HepG2 (cell line): ENCODE data around the gene ZNF106. TPM values are rescaled to one million over a fixed set of nuclear protein-coding genes. Genes with fewer than 3 reads are reported as not detected.

Experiments used
- ATM ChIP-seq: fragments of 450-650 bp; IDR thresholded peaks from 2 replicates; pipeline ENCODE4 v1.7.1; 2017; ENCODE audit warnings: mild to moderate bottlenecking, borderline replicate concordance
- ERF ChIP-seq: IDR thresholded peaks from 2 replicates; pipeline ENCODE4 v1.6.1; 2018; ENCODE audit warnings: missing biosample characterization, missing genetic modification reagents
- ESRRA ChIP-seq: sonication (generic); formaldehyde crosslinking; IDR thresholded peaks from 2 replicates; pipeline ENCODE4 v1.5.1; 2020; ENCODE audit warnings: mild to moderate bottlenecking, low read depth, missing genetic modification reagents
- GFI1 ChIP-seq: sonication (generic); formaldehyde crosslinking; IDR thresholded peaks from 2 replicates; pipeline ENCODE4 v1.5.0; 2020; ENCODE audit warnings: missing genetic modification reagents, mild to moderate bottlenecking, borderline replicate concordance
- HMG20A ChIP-seq: IDR thresholded peaks from 2 replicates; pipeline ENCODE4 v1.6.1; 2016; ENCODE audit warnings: borderline replicate concordance
- HMGXB4 ChIP-seq, 2 experiments: sonication (generic) in 1 of 2; formaldehyde crosslinking in 1 of 2; IDR thresholded peaks; 2 replicates each; pipeline versions ENCODE4 v1.4.0 to v1.6.1; 2018 to 2020; ENCODE audit warnings: missing genetic modification reagents in 2 of 2, borderline replicate concordance in 1 of 2, low read depth in 1 of 2, mild to moderate bottlenecking in 1 of 2, missing biosample characterization in 1 of 2
- KLF13 ChIP-seq: sonication (generic); formaldehyde crosslinking; IDR thresholded peaks from 2 replicates; pipeline ENCODE4 v1.4.0; 2020; ENCODE audit warnings: mild to moderate bottlenecking, missing genetic modification reagents
- KLF6 ChIP-seq: IDR thresholded peaks from 2 replicates; pipeline ENCODE4 v1.8.0; 2016; ENCODE audit warnings: missing biosample characterization, missing genetic modification reagents
- MTF1 ChIP-seq: sonication (generic); formaldehyde crosslinking; IDR thresholded peaks from 2 replicates; pipeline ENCODE4 v1.5.0; 2020; ENCODE audit warnings: missing genetic modification reagents
- MYC ChIP-seq: sonication (generic); formaldehyde crosslinking; IDR thresholded peaks from 2 replicates; pipeline ENCODE4 v1.9.0; 2021; ENCODE audit warnings: missing genetic modification reagents, borderline replicate concordance
- PHB2 ChIP-seq: fragments of 450-650 bp; IDR thresholded peaks from 2 replicates; pipeline ENCODE4 v1.6.1; 2018; ENCODE audit not compliant: partially characterized antibody
- PHF8 ChIP-seq: sonication (generic); formaldehyde crosslinking; IDR thresholded peaks from 2 replicates; pipeline ENCODE4 v1.5.0; 2020; ENCODE audit warnings: missing genetic modification reagents
- TAF1 ChIP-seq: sonication (generic); formaldehyde crosslinking; IDR thresholded peaks from 2 replicates; pipeline ENCODE4 v1.4.0; 2020; ENCODE audit warnings: missing genetic modification reagents
- TCF12 ChIP-seq, 2 experiments: fragments of 450-650 bp in 1 of 2; sonication (generic) in 1 of 2; formaldehyde crosslinking in 1 of 2; IDR thresholded peaks; 2 replicates each; pipeline versions ENCODE4 v1.6.1 to v1.8.0; 2017 to 2022; ENCODE audit warnings: antibody characterized with exemption in 1 of 2, mild to moderate bottlenecking in 1 of 2, missing genetic modification reagents in 1 of 2, moderate library complexity in 1 of 2
- TRAFD1 ChIP-seq: sonication (generic); formaldehyde crosslinking; IDR thresholded peaks from 2 replicates; pipeline ENCODE4 v1.5.1; 2020; ENCODE audit warnings: missing genetic modification reagents, mild to moderate bottlenecking, borderline replicate concordance
- ZMYM3 ChIP-seq: sonication (generic); formaldehyde crosslinking; IDR thresholded peaks from 2 replicates; pipeline ENCODE4 v1.5.1; 2020; ENCODE audit warnings: mild to moderate bottlenecking, missing genetic modification reagents
- ZNF136 ChIP-seq: sonication (generic); formaldehyde crosslinking; IDR thresholded peaks from 2 replicates; pipeline ENCODE4 v1.8.1; 2022; ENCODE audit warnings: low read depth, mild to moderate bottlenecking, moderate library complexity, missing genetic modification reagents
- ZNF766 ChIP-seq: sonication (generic); formaldehyde crosslinking; IDR thresholded peaks from 2 replicates; pipeline ENCODE4 v1.5.0; 2020; ENCODE audit warnings: missing genetic modification reagents, borderline replicate concordance
- ZNF768 ChIP-seq: sonication (generic); formaldehyde crosslinking; IDR thresholded peaks from 2 replicates; pipeline ENCODE4 v1.4.0; 2020; ENCODE audit warnings: missing genetic modification reagents
- ZNF777 ChIP-seq: sonication (generic); formaldehyde crosslinking; IDR thresholded peaks from 2 replicates; pipeline ENCODE4 v1.4.0; 2020; ENCODE audit warnings: missing genetic modification reagents
- ZSCAN31 ChIP-seq: sonication (generic); formaldehyde crosslinking; IDR thresholded peaks from 2 replicates; pipeline ENCODE4 v1.5.0; 2020; ENCODE audit warnings: low read depth, mild to moderate bottlenecking, missing genetic modification reagents
- polyA plus RNA-seq, 8 experiments: library from polyadenylated mRNA; depleted of rRNA in 3 of 8; stranded (reverse) in 7 of 8; unstranded in 1 of 8; fragments of >200 nt; fragmentation: Illumina TruSeq in 4 of 8; extraction: Trizol in 4 of 8; gene quantifications; 2 replicates each; pipeline versions ENCODE4 v1.2.1 to v1.2.3, GENCODE V29; 2011 to 2016; ENCODE audit warnings: low read depth in 4 of 8, missing spikeins in 1 of 8, mixed read lengths in 1 of 8; ENCODE audit not compliant: insufficient read depth in 1 of 8
- total RNA-seq, 5 experiments: library from RNA; depleted of rRNA; stranded (reverse); fragments of >200 nt; fragmentation: Illumina TruSeq; extraction: Trizol; gene quantifications; 2 replicates each; pipeline ENCODE4 v1.2.3, GENCODE V29; 2016; ENCODE audit warnings: low read depth in 1 of 5
- TF ChIP-seq, protein P1 (sequence below): sonication (generic); formaldehyde crosslinking; IDR thresholded peaks from 2 replicates; pipeline ENCODE4 v1.5.1; 2020; ENCODE audit warnings: mild to moderate bottlenecking, moderate library complexity, missing genetic modification reagents
- TF ChIP-seq, protein P2 (sequence below): sonication (generic); formaldehyde crosslinking; IDR thresholded peaks from 2 replicates; pipeline ENCODE4 v1.4.0; 2020; ENCODE audit warnings: missing genetic modification reagents
- TF ChIP-seq, protein P3 (sequence below): sonication (generic); formaldehyde crosslinking; IDR thresholded peaks from 2 replicates; pipeline ENCODE4 v1.4.0; 2020; ENCODE audit warnings: mild to moderate bottlenecking, missing genetic modification reagents

Gene ZNF106
- total and polyA plus RNA-seq, 2 of the 13 experiments (the other 11 are each of a cell fraction or from before 2014, with no cell fraction given) = 12.5 to 35.1 TPM

DNA sequence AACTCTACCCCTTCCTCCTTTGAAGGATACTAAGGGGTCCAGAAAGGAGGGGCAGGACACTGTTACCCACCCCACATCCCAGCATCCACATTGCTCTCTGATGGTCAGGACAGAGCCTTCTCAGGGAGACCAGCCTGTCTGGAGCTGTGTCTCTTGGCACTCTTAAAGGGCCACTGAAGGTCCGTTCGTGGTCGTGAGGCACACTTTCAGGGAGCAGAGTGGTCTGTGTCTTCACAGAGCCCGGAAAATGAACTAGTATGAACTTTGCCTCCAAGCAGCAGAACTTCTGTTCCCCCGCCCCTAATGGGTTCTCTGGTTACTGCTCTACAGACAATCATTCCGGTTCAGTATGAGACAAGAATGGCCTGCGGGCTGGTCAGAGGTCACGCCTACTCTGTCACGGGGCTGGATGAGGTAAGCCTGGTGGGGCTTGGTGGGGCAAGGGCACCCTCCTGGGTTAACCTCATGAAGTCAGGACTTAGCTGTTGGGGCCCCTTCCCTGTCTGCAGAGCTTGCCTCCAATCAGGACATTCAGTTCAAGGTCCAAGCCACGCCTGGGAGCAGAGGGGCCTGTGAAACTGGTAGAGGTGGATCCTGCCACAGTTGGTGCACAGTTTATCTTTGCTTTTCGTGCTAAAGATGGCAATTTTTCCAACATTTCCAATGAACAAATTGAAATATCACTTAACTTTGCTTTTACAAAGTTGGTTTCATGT, 98.5 kb downstream of the ZNF106 start (continued):
- TF ChIP-seq ZSCAN31 (CRISPR knock-in tag) (peak; percentile 86; the same call in 1 of the 2 replicates), TCF12 (IDR thresholded peaks at IDR 0.05) (no peak), TCF12 (CRISPR knock-in tag; IDR thresholded peaks at IDR 0.05) (0 out of 2 replicates have a peak, but pooled peaks have one; percentile 33), ATM (no peak), ZNF768 (CRISPR knock-in tag) (no peak), ESRRA (CRISPR knock-in tag) (peak; percentile 92), TAF1 (CRISPR knock-in tag) (peak; percentile 67; the same call in 1 of the 2 replicates), ZNF136 (CRISPR knock-in tag) (peak; percentile 82; the same call in 1 of the 2 replicates), MYC (CRISPR knock-in tag) (peak; percentile 60; the same call in 1 of the 2 replicates), ZNF766 (CRISPR knock-in tag) (no peak), KLF13 (CRISPR knock-in tag) (no peak), PHF8 (CRISPR knock-in tag) (peak; percentile 59), MTF1 (CRISPR knock-in tag) (no peak), HMG20A (peak; percentile 79), GFI1 (CRISPR knock-in tag) (peak; percentile 98), ZNF777 (CRISPR knock-in tag) (no peak), ERF (CRISPR knock-in tag) (peak; percentile 54; the same call in 1 of the 2 replicates), PHB2 (no peak), TRAFD1 (no peak), ZMYM3 (peak; percentile 69; the same call in 1 of the 2 replicates), KLF6 (CRISPR knock-in tag) (no peak; the same call in 1 of the 2 replicates), HMGXB4 (CRISPR knock-in tag; IDR thresholded peaks at IDR 0.05; ENCODE audit: borderline replicate concordance in 1 of 2, low read depth in 1 of 2) (peak in 1 of 2 experiments; percentile 40; a peak in 1 of 4 replicates)
- TF ChIP-seq, protein P1, sequence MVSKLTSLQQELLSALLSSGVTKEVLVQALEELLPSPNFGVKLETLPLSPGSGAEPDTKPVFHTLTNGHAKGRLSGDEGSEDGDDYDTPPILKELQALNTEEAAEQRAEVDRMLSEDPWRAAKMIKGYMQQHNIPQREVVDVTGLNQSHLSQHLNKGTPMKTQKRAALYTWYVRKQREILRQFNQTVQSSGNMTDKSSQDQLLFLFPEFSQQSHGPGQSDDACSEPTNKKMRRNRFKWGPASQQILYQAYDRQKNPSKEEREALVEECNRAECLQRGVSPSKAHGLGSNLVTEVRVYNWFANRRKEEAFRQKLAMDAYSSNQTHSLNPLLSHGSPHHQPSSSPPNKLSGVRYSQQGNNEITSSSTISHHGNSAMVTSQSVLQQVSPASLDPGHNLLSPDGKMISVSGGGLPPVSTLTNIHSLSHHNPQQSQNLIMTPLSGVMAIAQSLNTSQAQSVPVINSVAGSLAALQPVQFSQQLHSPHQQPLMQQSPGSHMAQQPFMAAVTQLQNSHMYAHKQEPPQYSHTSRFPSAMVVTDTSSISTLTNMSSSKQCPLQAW (CRISPR knock-in tag) = peak; percentile 95
- TF ChIP-seq, protein P2, sequence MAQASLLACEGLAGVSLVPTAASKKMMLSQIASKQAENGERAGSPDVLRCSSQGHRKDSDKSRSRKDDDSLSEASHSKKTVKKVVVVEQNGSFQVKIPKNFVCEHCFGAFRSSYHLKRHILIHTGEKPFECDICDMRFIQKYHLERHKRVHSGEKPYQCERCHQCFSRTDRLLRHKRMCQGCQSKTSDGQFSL (CRISPR knock-in tag) = 0 out of 2 replicates have a peak, but pooled peaks have one; percentile 23
- TF ChIP-seq, protein P3, sequence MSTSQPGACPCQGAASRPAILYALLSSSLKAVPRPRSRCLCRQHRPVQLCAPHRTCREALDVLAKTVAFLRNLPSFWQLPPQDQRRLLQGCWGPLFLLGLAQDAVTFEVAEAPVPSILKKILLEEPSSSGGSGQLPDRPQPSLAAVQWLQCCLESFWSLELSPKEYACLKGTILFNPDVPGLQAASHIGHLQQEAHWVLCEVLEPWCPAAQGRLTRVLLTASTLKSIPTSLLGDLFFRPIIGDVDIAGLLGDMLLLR (CRISPR knock-in tag) = no peak
